Stimulated activated naive CD8-positive, alpha-beta T cell treated with anti-CD3 and anti-CD28 coated beads, Interleukin-15, Interleukin-2, amounts not matched to agents 100 ng/mL and 50 ng/mL, for 24 hours (primary cell): Measurements from ENCODE around the gene SH2D2A.

Source experiments
- H3K27ac Mint-ChIP-seq: one replicate; pipeline ENCODE4 v1.8.0; 2021; ENCODE audit warnings: mild to moderate bottlenecking, mixed read lengths
- H3K27me3 Mint-ChIP-seq: one replicate; pipeline ENCODE4 v1.8.0; 2021; ENCODE audit warnings: mixed read lengths
- H3K36me3 Mint-ChIP-seq: one replicate; pipeline ENCODE4 v1.8.0; 2021; ENCODE audit warnings: low read depth, mixed read lengths
- H3K4me1 Mint-ChIP-seq: one replicate; pipeline ENCODE4 v1.8.0; 2021; ENCODE audit warnings: low read depth, mixed read lengths
- H3K4me3 Mint-ChIP-seq: one replicate; pipeline ENCODE4 v1.8.0; 2021; ENCODE audit warnings: mild to moderate bottlenecking, mixed read lengths
- H3K9me3 Mint-ChIP-seq: one replicate; pipeline ENCODE4 v1.8.0; 2021; ENCODE audit warnings: mixed read lengths

SH2D2A gene

DNA sequence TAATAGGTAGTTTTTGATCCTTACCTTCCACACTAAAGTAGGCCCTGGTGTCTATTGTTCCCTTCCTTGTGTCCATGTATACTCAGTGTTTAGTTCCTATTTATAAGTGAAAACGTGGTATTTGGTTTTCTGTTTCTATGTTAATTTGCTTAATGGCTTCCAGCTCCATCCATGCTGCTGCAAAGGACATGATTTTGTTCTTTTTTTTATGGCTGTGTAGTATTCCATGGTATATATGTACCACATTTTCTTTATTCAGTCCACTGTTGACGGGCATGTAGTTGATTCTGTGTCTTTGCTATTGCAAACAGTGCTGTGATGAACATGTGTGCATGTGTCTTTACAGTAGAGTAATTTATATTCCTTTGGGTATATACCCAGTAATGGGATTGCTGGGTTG, 28.5 kb downstream of the SH2D2A start:
- no peaks in the 10 kb centered on the region for H3K27me3 Mint-ChIP-seq
- H3K36me3 Mint-ChIP-seq, result peaks cover 64% of the 10 kb centered on the region
- H3K27ac Mint-ChIP-seq, result no peak overlapping the region
- H3K4me3 Mint-ChIP-seq, result no peak overlapping the region
- no peaks in the 10 kb centered on the region for H3K9me3 Mint-ChIP-seq
- H3K4me1 Mint-ChIP-seq, result no peaks in the 10 kb centered on the region

DNA sequence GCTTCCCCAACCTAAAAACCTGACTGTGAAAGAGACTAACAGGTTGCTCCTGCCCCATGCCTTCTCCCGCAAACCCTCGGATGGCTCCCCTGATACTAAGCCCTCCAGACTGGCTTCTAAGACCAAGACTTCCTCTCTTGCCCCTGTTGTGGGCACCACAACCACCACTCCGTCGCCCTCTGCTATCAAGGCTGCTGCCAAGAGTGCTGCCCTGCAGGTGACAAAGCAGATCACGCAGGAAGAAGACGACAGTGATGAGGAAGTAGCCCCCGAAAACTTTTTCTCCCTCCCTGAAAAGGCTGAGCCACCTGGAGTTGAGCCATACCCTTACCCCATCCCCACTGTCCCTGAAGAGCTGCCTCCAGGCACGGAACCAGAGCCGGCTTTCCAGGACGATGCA, 30.0 kb downstream of the SH2D2A start:
- Mint-ChIP-seq H3K36me3 (peaks cover 67% of the 10 kb centered on the region), H3K4me1 (peaks cover 3% of the 10 kb centered on the region), H3K27ac (no peak overlapping the region), H3K27me3 (no peaks in the 10 kb centered on the region), H3K9me3 (no peaks in the 10 kb centered on the region), H3K4me3 (no peak overlapping the region)

- Mint-ChIP-seq H3K36me3 (peaks cover 66% of the 10 kb centered on the region), H3K9me3 (no peaks in the 10 kb centered on the region), H3K4me3 (no peak overlapping the region), H3K4me1 (peaks cover 11% of the 10 kb centered on the region), H3K27me3 (no peaks in the 10 kb centered on the region), H3K27ac (no peak overlapping the region)
These were observed 31.2 kb downstream of the SH2D2A start for GRCh38 chr1:156785458-156785857.

- Mint-ChIP-seq H3K36me3 (peaks cover 45% of the 10 kb centered on the region), H3K27me3 (no peaks in the 10 kb centered on the region), H3K27ac (no peak overlapping the region)
These were observed 35.0 kb downstream of the SH2D2A start for GRCh38 chr1:156781585-156782186.

GRCh38 chr1:156777573-156777972, 39.1 kb downstream of the SH2D2A start:
- Mint-ChIP-seq H3K27ac (peak overlapping the region; percentile 7), H3K4me1 (peaks cover 55% of the 10 kb centered on the region), H3K36me3 (peaks cover 47% of the 10 kb centered on the region), H3K27me3 (no peaks in the 10 kb centered on the region), H3K4me3 (no peak overlapping the region), H3K9me3 (no peaks in the 10 kb centered on the region)

More at GRCh38 chr1:156781585-156782186, 35.0 kb downstream of the SH2D2A start:
- Mint-ChIP-seq H3K4me3 (no peak overlapping the region), H3K4me1 (peaks cover 26% of the 10 kb centered on the region), H3K9me3 (no peaks in the 10 kb centered on the region)

- peaks cover 61% of the 10 kb centered on the region for H3K4me1 Mint-ChIP-seq
- peaks cover 47% of the 10 kb centered on the region for H3K36me3 Mint-ChIP-seq
- H3K4me3 Mint-ChIP-seq, result no peak overlapping the region
- no peak overlapping the region for H3K27ac Mint-ChIP-seq
- no peaks in the 10 kb centered on the region for H3K27me3 Mint-ChIP-seq
- no peaks in the 10 kb centered on the region for H3K9me3 Mint-ChIP-seq
These were observed 39.7 kb downstream of the SH2D2A start for GRCh38 chr1:156776942-156777341.

- H3K4me3 Mint-ChIP-seq, result no peak overlapping the region
- H3K9me3 Mint-ChIP-seq, result no peaks in the 10 kb centered on the region
- peak overlapping the region; percentile 43 for H3K27ac Mint-ChIP-seq
- H3K36me3 Mint-ChIP-seq, result peaks cover 43% of the 10 kb centered on the region
- no peaks in the 10 kb centered on the region for H3K27me3 Mint-ChIP-seq
- peaks cover 58% of the 10 kb centered on the region for H3K4me1 Mint-ChIP-seq
These were observed 40.8 kb downstream of the SH2D2A start for GRCh38 chr1:156775799-156776198.

DNA sequence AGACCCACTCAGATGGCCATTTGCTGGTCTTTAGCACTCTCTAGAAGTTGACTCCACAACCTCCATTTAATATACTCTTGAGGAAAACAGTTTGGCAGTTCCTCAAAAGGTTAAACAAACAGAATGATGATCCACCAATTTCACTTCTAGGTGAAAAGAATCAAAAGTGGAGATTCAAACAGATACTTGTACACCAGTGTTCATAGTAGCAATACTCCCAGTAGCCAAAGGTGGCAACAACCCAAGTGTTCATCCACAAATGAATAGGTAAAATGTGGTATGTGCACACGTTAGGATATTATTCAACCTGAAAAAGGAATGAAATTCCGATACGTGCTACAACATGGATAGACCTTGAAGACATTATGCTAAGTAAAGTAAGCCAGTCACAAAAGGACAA, 43.0 kb downstream of the SH2D2A start:
- peak overlapping the region; percentile 24 for H3K27ac Mint-ChIP-seq
- H3K27me3 Mint-ChIP-seq, result no peaks in the 10 kb centered on the region
- no peak overlapping the region for H3K4me3 Mint-ChIP-seq
- peaks cover 79% of the 10 kb centered on the region for H3K4me1 Mint-ChIP-seq
- no peaks in the 10 kb centered on the region for H3K9me3 Mint-ChIP-seq
- H3K36me3 Mint-ChIP-seq, result peaks cover 60% of the 10 kb centered on the region

DNA sequence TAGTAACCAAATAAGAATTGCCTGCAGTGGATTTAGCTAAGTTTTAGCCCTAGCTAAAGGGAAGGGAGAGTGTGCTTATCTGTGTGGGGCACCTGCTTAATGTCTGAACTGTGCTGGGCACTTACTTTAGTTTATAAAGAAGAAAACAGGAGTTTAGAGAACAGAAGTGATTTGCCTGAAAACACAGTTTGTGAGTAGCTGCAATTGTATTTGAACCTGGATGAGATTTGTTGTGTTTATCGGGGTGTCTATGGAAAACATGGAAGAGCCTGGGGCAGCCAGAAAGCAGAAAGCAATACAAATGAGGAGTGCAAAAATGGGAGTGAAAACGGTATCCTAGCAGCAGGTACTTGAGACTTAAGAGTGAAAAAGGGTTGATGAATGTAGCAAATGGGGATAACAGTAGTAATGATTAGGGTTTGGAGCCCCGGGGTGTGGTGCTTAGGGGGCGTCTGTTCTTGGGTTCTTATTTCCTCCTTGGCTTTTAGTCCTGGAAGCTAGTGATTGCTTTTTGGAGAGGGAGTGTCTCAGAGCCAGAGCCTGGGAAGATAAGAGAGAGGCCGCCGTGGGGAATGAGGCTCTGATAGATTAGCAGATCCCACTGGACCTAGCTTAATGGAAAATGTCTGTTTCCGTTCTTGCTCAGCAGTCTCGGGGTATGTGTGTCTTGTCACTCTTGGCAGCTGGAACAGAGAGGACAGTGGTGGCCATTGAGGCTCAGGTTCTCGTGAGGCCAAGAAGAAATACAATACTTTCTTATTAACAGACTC, 43.7 kb downstream of the SH2D2A start:
- H3K4me1 Mint-ChIP-seq, result peaks cover 79% of the 10 kb centered on the region
- no peak overlapping the region for H3K27ac Mint-ChIP-seq
- H3K4me3 Mint-ChIP-seq, result no peak overlapping the region
- H3K9me3 Mint-ChIP-seq, result no peaks in the 10 kb centered on the region
- no peaks in the 10 kb centered on the region for H3K27me3 Mint-ChIP-seq
- peaks cover 62% of the 10 kb centered on the region for H3K36me3 Mint-ChIP-seq

DNA sequence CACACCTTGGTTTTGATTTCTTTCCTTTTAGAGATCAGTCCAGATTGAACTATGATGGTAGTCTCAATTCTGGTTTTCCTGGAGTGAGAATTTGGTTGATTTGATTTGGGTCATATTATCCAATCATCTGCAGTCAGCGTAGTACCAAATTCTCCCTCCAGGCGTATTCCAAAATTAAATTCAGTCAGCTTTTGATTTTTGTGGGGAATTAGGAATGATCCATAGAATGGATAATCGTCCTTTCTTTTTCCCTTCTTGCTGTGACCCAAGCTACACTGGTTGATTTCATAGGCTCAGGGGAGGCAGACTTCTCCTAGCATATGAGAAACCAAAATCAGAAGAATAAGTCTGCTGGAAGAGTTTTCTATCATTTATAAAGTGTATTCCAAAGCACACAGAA, 44.4 kb downstream of the SH2D2A start:
- peak overlapping the region; percentile 26 for H3K27ac Mint-ChIP-seq
- no peaks in the 10 kb centered on the region for H3K9me3 Mint-ChIP-seq
- no peak overlapping the region for H3K4me3 Mint-ChIP-seq
- H3K36me3 Mint-ChIP-seq, result peaks cover 62% of the 10 kb centered on the region
- H3K4me1 Mint-ChIP-seq, result peaks cover 72% of the 10 kb centered on the region
- no peaks in the 10 kb centered on the region for H3K27me3 Mint-ChIP-seq

- peaks cover 49% of the 10 kb centered on the region for H3K36me3 Mint-ChIP-seq
- H3K27me3 Mint-ChIP-seq, result no peaks in the 10 kb centered on the region
- H3K9me3 Mint-ChIP-seq, result no peaks in the 10 kb centered on the region
- H3K4me3 Mint-ChIP-seq, result no peak overlapping the region
- peaks cover 58% of the 10 kb centered on the region for H3K4me1 Mint-ChIP-seq
- no peak overlapping the region for H3K27ac Mint-ChIP-seq
These were observed 47.9 kb downstream of the SH2D2A start for GRCh38 chr1:156768610-156769295.

DNA sequence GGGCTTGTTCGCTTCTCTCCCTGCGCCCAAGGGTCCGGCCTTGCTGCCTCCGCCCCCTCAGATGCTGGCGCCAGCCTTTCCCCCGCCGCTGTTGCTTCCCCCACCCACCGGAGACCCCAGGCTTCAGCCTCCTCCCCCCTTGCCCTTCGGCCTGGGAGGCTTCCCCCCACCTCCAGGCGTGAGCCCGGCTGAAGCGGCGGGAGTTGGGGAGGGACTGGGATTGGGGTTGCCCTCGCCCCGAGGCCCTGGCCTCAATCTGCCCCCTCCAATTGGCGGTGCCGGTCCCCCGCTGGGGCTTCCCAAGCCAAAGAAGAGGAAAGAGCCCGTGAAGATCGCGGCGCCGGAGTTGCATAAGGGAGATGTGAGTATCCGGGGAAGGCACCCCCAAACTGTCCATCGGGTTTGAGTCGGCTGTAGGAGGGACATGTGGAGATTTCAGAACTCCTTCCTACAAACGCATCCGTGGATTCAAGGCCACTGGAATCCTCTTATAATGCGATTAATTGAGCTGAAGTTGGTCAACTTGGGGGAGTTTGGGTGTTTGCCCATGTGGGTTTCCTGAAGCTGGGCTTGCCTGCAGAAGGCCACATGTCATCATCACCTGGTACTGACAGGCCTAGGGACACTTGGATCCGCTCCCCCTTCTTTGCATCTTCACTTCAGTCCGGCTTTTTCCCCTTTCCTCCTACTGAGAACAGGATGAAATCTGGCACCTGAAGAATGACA, 48.6 kb downstream of the SH2D2A start:
- H3K27me3 Mint-ChIP-seq, result no peaks in the 10 kb centered on the region
- peaks cover 51% of the 10 kb centered on the region for H3K4me1 Mint-ChIP-seq
- no peaks in the 10 kb centered on the region for H3K9me3 Mint-ChIP-seq
- H3K36me3 Mint-ChIP-seq, result peaks cover 42% of the 10 kb centered on the region
- H3K27ac Mint-ChIP-seq, result no peak overlapping the region
- no peak overlapping the region for H3K4me3 Mint-ChIP-seq

DNA sequence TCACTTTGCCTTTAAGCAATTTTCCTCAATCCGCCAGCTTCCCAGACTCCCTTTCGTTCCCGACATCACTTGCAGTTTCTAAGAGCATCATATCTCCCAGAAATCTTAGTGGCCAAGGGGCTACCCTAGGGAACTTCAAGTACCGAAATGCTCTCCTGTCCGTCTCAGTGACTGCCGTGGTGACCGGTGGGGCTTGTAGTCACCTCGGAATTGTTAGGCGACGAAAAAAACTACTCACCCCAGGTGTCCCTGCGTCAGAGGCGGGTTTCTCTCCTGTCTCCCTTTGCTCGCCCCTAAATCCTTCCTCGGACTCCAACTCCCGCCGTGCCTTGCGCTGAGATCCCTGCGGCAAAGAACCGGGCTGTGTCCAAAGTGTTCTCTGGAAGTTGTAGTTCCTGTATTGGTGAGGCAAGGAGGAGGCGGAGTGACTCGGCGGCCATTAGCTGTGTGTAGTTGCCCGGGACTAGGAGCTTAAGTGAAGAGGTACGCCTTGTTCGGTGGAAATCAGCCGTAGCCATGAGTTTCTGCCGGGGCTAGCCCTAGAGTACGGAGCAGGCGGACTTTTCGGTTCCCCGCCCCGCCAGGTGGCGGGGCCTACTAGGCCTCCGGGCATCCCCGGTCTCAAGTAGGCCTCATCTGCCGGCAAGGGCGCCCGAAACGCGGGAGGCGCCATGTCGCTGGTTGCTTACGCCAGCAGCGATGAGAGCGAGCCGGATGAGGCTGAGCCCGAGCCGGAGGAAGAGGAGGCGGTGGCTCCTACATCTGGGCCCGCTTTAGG, 49.4 kb downstream of the SH2D2A start, which contains the start of gene PRCC:
TSS of gene PRCC (plus strand) at position 435 of the 778 bp plus-strand sequence. CDS start at position 672, 237 bp downstream.
- no peak within 1 kb of the TSS for H3K4me3 Mint-ChIP-seq
- H3K9me3 Mint-ChIP-seq, result no peaks in the 10 kb centered on the region
- H3K27ac Mint-ChIP-seq, result no peak within 1 kb of the TSS
- peaks cover 35% of the 10 kb centered on the region for H3K36me3 Mint-ChIP-seq
- H3K4me1 Mint-ChIP-seq, result peaks cover 44% of the 10 kb centered on the region
- H3K27me3 Mint-ChIP-seq, result no peaks in the 10 kb centered on the region
